Ascending aorta (tissue), 2 donors: ENCODE measurements around the gene PALD1. TPM values are rescaled to one million over a fixed set of nuclear protein-coding genes. Genes with fewer than 3 reads are reported as not detected.

Experiments
- DNase-seq, 2 donors: peaks; one replicate each; pipeline ENCODE4 v3.0.0-alpha.2; 2019; ENCODE audit warnings: low spot score in 2 of 2
- H3K27ac ChIP-seq, 2 donors: fragments of 200-600 bp; sonication (generic); one replicate each; pipeline ENCODE4 v1.5.1; 2016 to 2017; ENCODE audit warnings: mild to moderate bottlenecking in 1 of 2
- H3K27me3 ChIP-seq: fragments of 200-600 bp; sonication (generic); one replicate; pipeline ENCODE4 v1.5.1; 2017
- H3K36me3 ChIP-seq, 2 donors: fragments of 200-600 bp; sonication (generic); one replicate each; pipeline ENCODE4 v1.5.1; 2016
- H3K4me1 ChIP-seq, 2 donors: fragments of 200-600 bp; sonication (generic); one replicate each; pipeline ENCODE4 v1.5.1; 2016 to 2017; ENCODE audit warnings: mild to moderate bottlenecking in 1 of 2
- H3K4me3 ChIP-seq, 2 donors: fragments of 200-600 bp; sonication (generic); one replicate each; pipeline ENCODE4 v1.5.1; 2016 to 2017; ENCODE audit warnings: mild to moderate bottlenecking in 1 of 2
- H3K9me3 ChIP-seq, 2 donors: fragments of 200-600 bp; sonication (generic); one replicate each; pipeline ENCODE4 v1.5.1; 2016
- CTCF ChIP-seq, 3 experiments: fragments of 200-600 bp in 2 of 3; fragments of 450-650 bp in 1 of 3; sonication (generic) in 2 of 3; IDR thresholded peaks; one replicate each; pipeline ENCODE4 v1.5.1; 2016 to 2019; ENCODE audit warnings: antibody characterized with exemption in 3 of 3, mild to moderate bottlenecking in 1 of 3, moderate library complexity in 1 of 3
- intact Hi-C: fragments of 100-400 bp; cut with DNase I; formaldehyde crosslinking; loops from one replicate; pipeline ENCODE4 v1.15.1; 2023
- total RNA-seq: library from RNA; depleted of rRNA; stranded (reverse); fragments of >200 nt; gene quantifications from one replicate; pipeline ENCODE4 v1.1.0, GENCODE V29; 2016

Gene PALD1
- total RNA-seq, 1 donor from 2014 or later = 21.7 TPM

GRCh38 chr10:70510904-70511303 lies 32.3 kb downstream of the PALD1 start:
- Histone ChIP-seq H3K9me3 (no peaks in the 10 kb centered on the region), H3K36me3 (no peaks in the 10 kb centered on the region), H3K4me1 (peaks cover 7 to 23% of the 10 kb centered on the region in 2 donors), H3K4me3 (no peak overlapping the region), H3K27ac (no peak overlapping the region), H3K27me3 (no peaks in the 10 kb centered on the region)
- no peak for TF ChIP-seq CTCF (IDR thresholded peaks at IDR 0.05)
- intact Hi-C loops = no loop called here
- no peak for DNase-seq

- H3K27ac ChIP-seq = no peak overlapping the region
- DNase-seq = no peak
- no peaks in the 10 kb centered on the region for H3K27me3 ChIP-seq
- no peak overlapping the region for H3K4me3 ChIP-seq
- no peaks in the 10 kb centered on the region for H3K36me3 ChIP-seq
- no peaks in the 10 kb centered on the region for H3K9me3 ChIP-seq
- no peak for TF ChIP-seq CTCF (IDR thresholded peaks at IDR 0.05)
- peaks cover 7 to 23% of the 10 kb centered on the region in 2 donors for H3K4me1 ChIP-seq
- intact Hi-C loops = no loop called here
These were observed 33.6 kb downstream of the PALD1 start for GRCh38 chr10:70512149-70512639.

- intact Hi-C loops = no loop called here
- H3K4me1 ChIP-seq = peaks cover 7 to 11% of the 10 kb centered on the region in 2 donors
These were observed 35.3 kb downstream of the PALD1 start for GRCh38 chr10:70513848-70514309.

GRCh38 chr10:70514591-70514990 lies 36.0 kb downstream of the PALD1 start:
- no peak for DNase-seq
- intact Hi-C loops = no loop called here
- Histone ChIP-seq H3K4me1 (peaks cover 4% of the 10 kb centered on the region in 2 donors), H3K4me3 (no peak overlapping the region), H3K27me3 (no peaks in the 10 kb centered on the region), H3K9me3 (no peaks in the 10 kb centered on the region), H3K36me3 (no peaks in the 10 kb centered on the region), H3K27ac (no peak overlapping the region)
- TF ChIP-seq CTCF (IDR thresholded peaks at IDR 0.05) = no peak

More at GRCh38 chr10:70513848-70514309, 35.3 kb downstream of the PALD1 start:
- H3K27ac ChIP-seq = no peak overlapping the region
- TF ChIP-seq CTCF (IDR thresholded peaks at IDR 0.05) = no peak
- DNase-seq = no peak
- H3K9me3 ChIP-seq = no peaks in the 10 kb centered on the region
- H3K4me3 ChIP-seq = no peak overlapping the region
- H3K36me3 ChIP-seq = no peaks in the 10 kb centered on the region
- no peaks in the 10 kb centered on the region for H3K27me3 ChIP-seq

- DNase-seq = no peak
- Histone ChIP-seq H3K9me3 (no peaks in the 10 kb centered on the region), H3K4me1 (peaks cover 2% of the 10 kb centered on the region in 2 donors), H3K4me3 (no peak overlapping the region), H3K36me3 (no peaks in the 10 kb centered on the region), H3K27me3 (no peaks in the 10 kb centered on the region), H3K27ac (no peak overlapping the region)
- intact Hi-C loops = no loop called here
- no peak for TF ChIP-seq CTCF (IDR thresholded peaks at IDR 0.05)
These were observed 36.6 kb downstream of the PALD1 start for GRCh38 chr10:70515035-70515667.
